Cardiac fibroblast (primary cell): ENCODE data around the gene TPD52L2.
"Not testable (repeated sequence)": the region's sequence is repeated elsewhere in the genome, so short reads cannot be mapped to it uniquely, and the experiment has no call there.

ENCODE experiments used
- DNase-seq, 2 donors: peaks; one replicate each; pipeline versions ENCODE4 v3.0.0 to v3.0.0-alpha.2; 2010; ENCODE audit warnings: low read depth in 2 of 2
- H3K4me3 ChIP-seq, 2 donors: replicated peaks in 1 of 2; 1 replicate in 1 of 2; 2 replicates in 1 of 2; pipeline ENCODE4 v1.5.1; 2011; ENCODE audit warnings: low read depth in 2 of 2, low read length in 2 of 2, mild to moderate bottlenecking in 2 of 2, moderate library complexity in 1 of 2
- CTCF ChIP-seq: IDR thresholded peaks from one replicate; pipeline ENCODE4 v1.5.1; 2011; ENCODE audit warnings: low read depth, mild to moderate bottlenecking, low read length, inconsistent platforms

Gene TPD52L2

GRCh38 chr20:63861981-63862901, 2.8 kb upstream of the TPD52L2 start:
- no peak for DNase-seq
- H3K4me3 ChIP-seq, result no peak overlapping the region
- no peak for TF ChIP-seq CTCF

DNA sequence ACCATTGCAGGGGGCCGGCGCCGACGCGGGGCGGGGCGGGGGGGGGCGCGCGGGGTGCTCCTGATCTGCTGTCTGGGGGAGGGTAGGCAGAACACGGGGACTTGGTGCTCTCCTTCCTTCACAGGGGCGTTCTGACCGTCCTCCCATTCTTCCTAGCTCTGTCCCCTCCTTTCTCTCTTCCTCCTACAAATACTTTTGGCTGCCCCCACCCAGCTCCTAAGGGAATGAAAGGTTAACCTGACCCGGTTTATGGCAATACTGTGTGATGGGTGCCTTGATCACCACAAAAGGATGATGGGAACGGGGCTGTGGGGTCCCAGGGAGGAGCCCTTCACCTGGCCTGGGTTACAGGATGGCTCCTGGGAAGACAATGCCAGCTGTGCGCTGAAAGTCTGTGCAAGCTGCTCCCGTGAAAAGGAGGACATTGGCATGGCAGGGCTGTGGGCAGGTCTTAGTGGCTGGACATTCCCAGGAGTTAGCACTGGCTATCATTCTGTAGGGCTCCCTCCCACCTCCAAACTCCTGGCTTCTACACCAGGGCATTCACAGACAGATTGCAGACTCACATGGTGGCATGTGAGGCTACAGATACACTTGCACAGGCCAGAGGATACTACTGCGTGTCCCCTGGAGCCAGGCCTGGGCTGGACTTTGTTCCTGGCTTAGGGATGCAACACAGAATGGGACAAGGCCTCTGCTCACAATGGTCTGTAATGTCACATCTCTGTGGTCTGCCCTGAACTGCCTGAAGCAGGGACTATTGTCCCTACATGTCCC, 1.9 kb upstream of the TPD52L2 start:
- no peak for DNase-seq
- peak overlapping the region; percentile 37 to 96 for H3K4me3 ChIP-seq
- TF ChIP-seq CTCF, result no peak

DNA sequence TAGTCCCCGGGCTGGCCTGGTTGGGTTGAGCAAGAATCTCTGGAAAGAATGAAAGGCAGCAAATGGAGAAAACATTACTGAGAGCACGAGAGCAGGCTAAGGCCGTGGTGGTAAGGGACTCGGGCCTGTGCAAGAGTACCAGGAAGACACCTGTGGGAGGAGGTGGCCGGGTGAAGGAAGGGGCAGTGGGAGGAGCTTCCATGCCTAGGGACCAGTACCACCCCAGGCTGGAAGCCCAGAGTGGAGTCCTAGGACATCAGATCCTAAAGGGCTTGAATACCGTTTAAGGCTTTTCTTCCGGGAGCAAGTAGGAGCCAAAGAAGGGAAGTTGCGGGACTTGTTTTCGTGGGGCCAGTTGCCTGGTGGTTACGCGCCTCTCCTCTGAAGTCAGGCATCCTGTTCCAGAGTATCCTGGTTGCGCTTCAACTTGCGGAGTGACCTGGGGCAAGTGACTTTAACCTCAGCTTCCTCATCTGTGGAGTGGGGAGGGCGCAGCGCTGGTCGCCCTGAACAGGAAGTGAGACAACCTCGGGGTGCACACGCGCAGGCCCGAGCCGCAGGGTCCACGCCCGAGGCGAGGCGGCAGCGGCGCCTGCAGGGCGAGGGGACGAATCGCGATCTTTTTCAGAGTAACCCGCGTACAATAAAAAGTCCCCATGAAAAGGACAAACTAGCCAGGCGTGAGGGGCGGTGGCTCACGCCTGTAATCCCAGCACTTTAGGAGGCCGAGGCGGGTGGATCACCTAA, 1.1 kb upstream of the TPD52L2 start:
- H3K4me3 ChIP-seq, result peak overlapping the region; percentile 96 to 98
- DNase-seq, result peak; percentile 82 to 84
- TF ChIP-seq CTCF, result peak; percentile 42

DNA sequence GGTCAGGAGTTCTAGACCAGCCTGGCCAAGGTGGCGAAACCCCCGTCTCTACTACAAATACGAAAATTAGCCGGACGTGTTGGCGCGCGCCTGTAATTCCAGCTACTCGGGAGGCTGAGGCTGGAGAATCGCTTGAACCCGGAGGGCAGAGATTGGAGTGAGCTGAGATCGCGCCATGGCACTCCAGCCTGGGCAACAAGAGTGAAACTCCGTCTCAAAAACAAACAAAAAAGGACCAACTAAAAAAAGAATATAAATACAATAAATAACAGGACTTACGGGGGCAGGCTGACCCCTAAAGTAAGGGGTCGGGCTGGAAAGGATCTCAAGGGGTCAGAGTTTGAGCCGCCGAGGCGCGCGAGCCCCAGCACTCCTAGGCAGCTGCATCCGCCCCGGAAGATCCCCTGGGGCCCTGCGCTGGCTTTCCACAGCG, 509 bp upstream of the TPD52L2 start:
- no peak for TF ChIP-seq CTCF
- DNase-seq, result no peak
- peak overlapping the region; percentile 96 to 98 for H3K4me3 ChIP-seq

GRCh38 chr20:63867042-63867441, 2.0 kb downstream of the TPD52L2 start:
- not testable (repeated sequence) for DNase-seq, H3K4me3 ChIP-seq

- TF ChIP-seq CTCF, result no peak
- DNase-seq, result no peak
- H3K4me3 ChIP-seq, result no peak overlapping the region
These were observed 3.2 kb downstream of the TPD52L2 start for GRCh38 chr20:63868264-63868663.

- H3K4me3 ChIP-seq, result no peak overlapping the region
These were observed 8.5 kb downstream of the TPD52L2 start for GRCh38 chr20:63873477-63873971.

DNA sequence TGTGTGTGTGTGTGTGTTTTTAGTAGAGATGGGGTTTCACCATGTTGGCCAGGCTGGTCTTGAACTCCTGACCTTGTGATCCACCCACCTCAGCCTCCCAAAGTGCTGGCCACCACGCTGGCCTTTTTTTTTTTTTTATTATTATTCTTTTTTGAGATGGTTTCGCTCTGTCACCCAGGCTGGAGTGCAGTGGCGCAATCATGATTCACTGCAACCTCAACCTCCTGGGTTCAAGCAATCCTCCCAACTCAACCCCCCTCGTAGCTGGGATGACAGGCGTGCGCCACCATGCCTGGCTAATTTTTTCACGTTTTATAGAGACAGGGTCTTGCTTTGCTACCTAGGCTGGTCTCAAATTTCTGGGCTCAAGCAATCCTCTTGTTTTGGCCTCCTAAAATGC, 9.2 kb downstream of the TPD52L2 start:
- DNase-seq, result peak in 1 of 2 donors; percentile 47
- not testable (repeated sequence) for H3K4me3 ChIP-seq

More at GRCh38 chr20:63873477-63873971, 8.5 kb downstream of the TPD52L2 start:
- TF ChIP-seq CTCF, result no peak
- DNase-seq, result peak; percentile 86 to 96
